Measurements from ENCODE around the gene PGM3.

GRCh38 chr6:83152913-83153312 is 40.2 kb downstream of the PGM3 start:
- TF ChIP-seq REST (IDR thresholded peaks at IDR 0.05; ENCODE audit: insufficient replicate concordance, low read depth) (no peak), CTCF (IDR thresholded peaks at IDR 0.05; ENCODE audit: insufficient read depth, low read length) (no peak), POLR2AphosphoS5 (IDR thresholded peaks at IDR 0.05; ENCODE audit: low read depth) (no peak), GABPA (IDR thresholded peaks at IDR 0.05; ENCODE audit: low read depth) (no peak), SPI1 (IDR thresholded peaks at IDR 0.05; ENCODE audit: borderline replicate concordance, low read depth) (no peak)

All from HL-60 (cell line).